WTC11 (cell line): ENCODE data around the gene RPL21. TPM values are rescaled to one million over a fixed set of nuclear protein-coding genes. Genes with fewer than 3 reads are reported as not detected.

Source experiments
- ATF1 ChIP-seq: sonication (generic); formaldehyde crosslinking; IDR thresholded peaks from 2 replicates; pipeline ENCODE4 v1.8.1; 2023; ENCODE audit warnings: mild to moderate bottlenecking, moderate library complexity, missing genetic modification reagents
- ATF3 ChIP-seq: sonication (generic); formaldehyde crosslinking; conservative IDR thresholded peaks from 2 replicates; pipeline ENCODE4 v1.8.1; 2022; ENCODE audit warnings: mild to moderate bottlenecking, missing genetic modification reagents
- CREB1 ChIP-seq: sonication (generic); formaldehyde crosslinking; IDR thresholded peaks from 2 replicates; pipeline ENCODE4 v1.8.0; 2023; ENCODE audit warnings: mild to moderate bottlenecking, missing genetic modification reagents
- EMX1 ChIP-seq: fragments of 250-450 bp; sonication (Bioruptor Pico); IDR thresholded peaks from 2 replicates; pipeline ENCODE4 v1.8.0; 2021; ENCODE audit warnings: mild to moderate bottlenecking
- FOXK1 ChIP-seq: sonication (generic); formaldehyde crosslinking; IDR thresholded peaks from 2 replicates; pipeline ENCODE4 v1.8.0; 2022; ENCODE audit warnings: mild to moderate bottlenecking, moderate library complexity, missing genetic modification reagents
- MXD4 ChIP-seq: fragments of 250-450 bp; sonication (Bioruptor Pico); IDR thresholded peaks from 2 replicates; pipeline ENCODE4 v1.8.0; 2021; ENCODE audit warnings: mild to moderate bottlenecking, moderate library complexity, borderline replicate concordance
- NFYB ChIP-seq: sonication (generic); formaldehyde crosslinking; conservative IDR thresholded peaks from 2 replicates; pipeline ENCODE4 v1.8.0; 2022; ENCODE audit warnings: low read depth, missing genetic modification reagents
- NR1H2 ChIP-seq: sonication (generic); formaldehyde crosslinking; IDR thresholded peaks from 2 replicates; pipeline ENCODE4 v1.9.0; 2021; ENCODE audit warnings: mild to moderate bottlenecking, moderate library complexity, missing genetic modification reagents
- NR2C2 ChIP-seq: sonication (generic); formaldehyde crosslinking; IDR thresholded peaks from 2 replicates; pipeline ENCODE4 v1.8.0; 2022; ENCODE audit warnings: mild to moderate bottlenecking, missing genetic modification reagents
- NR3C1 ChIP-seq: sonication (generic); formaldehyde crosslinking; conservative IDR thresholded peaks from 2 replicates; pipeline ENCODE4 v1.8.1; 2023; ENCODE audit warnings: low read depth, mild to moderate bottlenecking, missing genetic modification reagents
- OVOL2 ChIP-seq: fragments of 250-450 bp; sonication (Bioruptor Pico); IDR thresholded peaks from 2 replicates; pipeline ENCODE4 v1.9.0; 2021; ENCODE audit warnings: mild to moderate bottlenecking, borderline replicate concordance
- PRRX2 ChIP-seq: fragments of 250-450 bp; sonication (Bioruptor Pico); IDR thresholded peaks from 2 replicates; pipeline ENCODE4 v1.8.0; 2021; ENCODE audit warnings: mild to moderate bottlenecking
- STAT6 ChIP-seq: sonication (generic); formaldehyde crosslinking; conservative IDR thresholded peaks from 2 replicates; pipeline ENCODE4 v1.8.1; 2023; ENCODE audit warnings: mild to moderate bottlenecking, low read depth, missing genetic modification reagents, moderate library complexity
- TEAD4 ChIP-seq: sonication (generic); formaldehyde crosslinking; IDR thresholded peaks from 2 replicates; pipeline ENCODE4 v1.8.0; 2022; ENCODE audit warnings: mild to moderate bottlenecking, missing genetic modification reagents
- ZNF121 ChIP-seq: sonication (generic); formaldehyde crosslinking; IDR thresholded peaks from 2 replicates; pipeline ENCODE4 v1.8.0; 2023; ENCODE audit warnings: missing genetic modification reagents
- ZNF219 ChIP-seq: sonication (generic); formaldehyde crosslinking; IDR thresholded peaks from 2 replicates; pipeline ENCODE4 v1.8.0; 2023; ENCODE audit warnings: missing genetic modification reagents, mild to moderate bottlenecking, borderline replicate concordance
- ZNF416 ChIP-seq: fragments of 250-450 bp; sonication (Bioruptor Pico); IDR thresholded peaks from 2 replicates; pipeline ENCODE4 v1.9.0; 2021; ENCODE audit warnings: mild to moderate bottlenecking, inconsistent platforms
- ZSCAN18 ChIP-seq: fragments of 250-450 bp; sonication (Bioruptor Pico); IDR thresholded peaks from 2 replicates; pipeline ENCODE4 v2.1.2; 2022; ENCODE audit warnings: mild to moderate bottlenecking, moderate library complexity
- total RNA-seq: library from RNA; stranded (reverse); gene quantifications from 3 replicates; pipeline ENCODE4 v1.2.3, GENCODE V29; 2021
- TF ChIP-seq, protein P1 (sequence below): sonication (generic); formaldehyde crosslinking; IDR thresholded peaks from 2 replicates; pipeline ENCODE4 v1.8.1; 2022; ENCODE audit warnings: mild to moderate bottlenecking, moderate library complexity, missing genetic modification reagents
- TF ChIP-seq, protein P2 (sequence below): sonication (generic); formaldehyde crosslinking; IDR thresholded peaks from 2 replicates; pipeline ENCODE4 v1.8.1; 2023; ENCODE audit warnings: mild to moderate bottlenecking, moderate library complexity, missing genetic modification reagents
- TF ChIP-seq, protein P3 (sequence below): sonication (generic); formaldehyde crosslinking; IDR thresholded peaks from 2 replicates; pipeline ENCODE4 v1.8.1; 2023; ENCODE audit warnings: mild to moderate bottlenecking, missing genetic modification reagents
- TF ChIP-seq, protein P4 (sequence below): sonication (generic); formaldehyde crosslinking; IDR thresholded peaks from 2 replicates; pipeline ENCODE4 v1.8.1; 2023; ENCODE audit warnings: mild to moderate bottlenecking, missing genetic modification reagents, moderate library complexity

The RPL21 gene
- total RNA-seq, 1 experiment from 2014 or later: 1,082 TPM

- TF ChIP-seq, protein P1, sequence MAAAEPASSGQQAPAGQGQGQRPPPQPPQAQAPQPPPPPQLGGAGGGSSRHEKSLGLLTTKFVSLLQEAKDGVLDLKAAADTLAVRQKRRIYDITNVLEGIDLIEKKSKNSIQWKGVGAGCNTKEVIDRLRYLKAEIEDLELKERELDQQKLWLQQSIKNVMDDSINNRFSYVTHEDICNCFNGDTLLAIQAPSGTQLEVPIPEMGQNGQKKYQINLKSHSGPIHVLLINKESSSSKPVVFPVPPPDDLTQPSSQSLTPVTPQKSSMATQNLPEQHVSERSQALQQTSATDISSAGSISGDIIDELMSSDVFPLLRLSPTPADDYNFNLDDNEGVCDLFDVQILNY (CRISPR knock-in tag): peak; percentile 65; the same call in 1 of the 2 replicates
- no peak for TF ChIP-seq PRRX2
- TF ChIP-seq ATF1 (CRISPR knock-in tag): no peak
- no peak for TF ChIP-seq NR1H2
- no peak for TF ChIP-seq NFYB (CRISPR knock-in tag)
- TF ChIP-seq ZSCAN18: no peak
- peak; percentile 8; the same call in 1 of the 2 replicates for TF ChIP-seq ZNF416 (CRISPR knock-in tag)
- no peak for TF ChIP-seq ZNF121 (CRISPR knock-in tag)
- no peak for TF ChIP-seq ATF3
- no peak for TF ChIP-seq FOXK1
- TF ChIP-seq TEAD4 (CRISPR knock-in tag): no peak
- no peak for TF ChIP-seq CREB1 (CRISPR knock-in tag)
- TF ChIP-seq NR3C1 (CRISPR knock-in tag): no peak
- peak; percentile 90; the same call in 1 of the 2 replicates for TF ChIP-seq ZNF219 (CRISPR knock-in tag)
- TF ChIP-seq OVOL2 (CRISPR knock-in tag): no peak
- no peak for TF ChIP-seq NR2C2 (CRISPR knock-in tag)
- TF ChIP-seq MXD4 (CRISPR knock-in tag): no peak
- TF ChIP-seq, protein P2, sequence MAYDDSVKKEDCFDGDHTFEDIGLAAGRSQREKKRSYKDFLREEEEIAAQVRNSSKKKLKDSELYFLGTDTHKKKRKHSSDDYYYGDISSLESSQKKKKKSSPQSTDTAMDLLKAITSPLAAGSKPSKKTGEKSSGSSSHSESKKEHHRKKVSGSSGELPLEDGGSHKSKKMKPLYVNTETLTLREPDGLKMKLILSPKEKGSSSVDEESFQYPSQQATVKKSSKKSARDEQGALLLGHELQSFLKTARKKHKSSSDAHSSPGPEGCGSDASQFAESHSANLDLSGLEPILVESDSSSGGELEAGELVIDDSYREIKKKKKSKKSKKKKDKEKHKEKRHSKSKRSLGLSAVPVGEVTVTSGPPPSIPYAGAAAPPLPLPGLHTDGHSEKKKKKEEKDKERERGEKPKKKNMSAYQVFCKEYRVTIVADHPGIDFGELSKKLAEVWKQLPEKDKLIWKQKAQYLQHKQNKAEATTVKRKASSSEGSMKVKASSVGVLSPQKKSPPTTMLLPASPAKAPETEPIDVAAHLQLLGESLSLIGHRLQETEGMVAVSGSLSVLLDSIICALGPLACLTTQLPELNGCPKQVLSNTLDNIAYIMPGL (CRISPR knock-in tag): peak; percentile 99
- TF ChIP-seq, protein P3, sequence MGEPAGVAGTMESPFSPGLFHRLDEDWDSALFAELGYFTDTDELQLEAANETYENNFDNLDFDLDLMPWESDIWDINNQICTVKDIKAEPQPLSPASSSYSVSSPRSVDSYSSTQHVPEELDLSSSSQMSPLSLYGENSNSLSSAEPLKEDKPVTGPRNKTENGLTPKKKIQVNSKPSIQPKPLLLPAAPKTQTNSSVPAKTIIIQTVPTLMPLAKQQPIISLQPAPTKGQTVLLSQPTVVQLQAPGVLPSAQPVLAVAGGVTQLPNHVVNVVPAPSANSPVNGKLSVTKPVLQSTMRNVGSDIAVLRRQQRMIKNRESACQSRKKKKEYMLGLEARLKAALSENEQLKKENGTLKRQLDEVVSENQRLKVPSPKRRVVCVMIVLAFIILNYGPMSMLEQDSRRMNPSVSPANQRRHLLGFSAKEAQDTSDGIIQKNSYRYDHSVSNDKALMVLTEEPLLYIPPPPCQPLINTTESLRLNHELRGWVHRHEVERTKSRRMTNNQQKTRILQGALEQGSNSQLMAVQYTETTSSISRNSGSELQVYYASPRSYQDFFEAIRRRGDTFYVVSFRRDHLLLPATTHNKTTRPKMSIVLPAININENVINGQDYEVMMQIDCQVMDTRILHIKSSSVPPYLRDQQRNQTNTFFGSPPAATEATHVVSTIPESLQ: no peak
- no peak for TF ChIP-seq STAT6 (CRISPR knock-in tag)
- no peak for TF ChIP-seq EMX1 (CRISPR knock-in tag)
- TF ChIP-seq, protein P4, sequence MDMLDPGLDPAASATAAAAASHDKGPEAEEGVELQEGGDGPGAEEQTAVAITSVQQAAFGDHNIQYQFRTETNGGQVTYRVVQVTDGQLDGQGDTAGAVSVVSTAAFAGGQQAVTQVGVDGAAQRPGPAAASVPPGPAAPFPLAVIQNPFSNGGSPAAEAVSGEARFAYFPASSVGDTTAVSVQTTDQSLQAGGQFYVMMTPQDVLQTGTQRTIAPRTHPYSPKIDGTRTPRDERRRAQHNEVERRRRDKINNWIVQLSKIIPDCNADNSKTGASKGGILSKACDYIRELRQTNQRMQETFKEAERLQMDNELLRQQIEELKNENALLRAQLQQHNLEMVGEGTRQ: no peak
- TF ChIP-seq, all 79 proteins: peak for 18
Measured at GRCh38 chr13:27270594-27271520, 19.5 kb downstream of the RPL21 start, which contains the start of gene RASL11A (continued).
